Femur (tissue), 1 donor: ENCODE measurements around the gene POC1B.

ENCODE experiments used
- DNase-seq: peaks from one replicate; pipeline ENCODE4 v3.0.0-alpha.2; 2017

The POC1B gene

GRCh38 chr12:89379839-89380467 is 145.9 kb downstream of the POC1B start:
- DNase-seq = no peak

GRCh38 chr12:89379148-89379838 is 146.6 kb downstream of the POC1B start:
- no peak for DNase-seq

GRCh38 chr12:89376844-89377243 is 149.0 kb downstream of the POC1B start:
- no peak for DNase-seq

GRCh38 chr12:89376202-89376529 is 149.7 kb downstream of the POC1B start:
- DNase-seq = no peak

GRCh38 chr12:89373763-89374572 is 151.9 kb downstream of the POC1B start:
- DNase-seq = no peak

- no peak for DNase-seq
Observed at GRCh38 chr12:89372584-89373370, 153.1 kb downstream of the POC1B start.

- no peak for DNase-seq
Observed at GRCh38 chr12:89370850-89371249, 155.0 kb downstream of the POC1B start.

- DNase-seq = no peak
Observed at GRCh38 chr12:89370421-89370831, 155.4 kb downstream of the POC1B start.
